HS-27A (cell line): ENCODE measurements around the gene GNB4.

Source experiments
- DNase-seq: peaks from one replicate; pipeline ENCODE4 v3.0.0-alpha.2; 2012; ENCODE audit warnings: low read depth, missing footprints

GNB4 gene

DNA sequence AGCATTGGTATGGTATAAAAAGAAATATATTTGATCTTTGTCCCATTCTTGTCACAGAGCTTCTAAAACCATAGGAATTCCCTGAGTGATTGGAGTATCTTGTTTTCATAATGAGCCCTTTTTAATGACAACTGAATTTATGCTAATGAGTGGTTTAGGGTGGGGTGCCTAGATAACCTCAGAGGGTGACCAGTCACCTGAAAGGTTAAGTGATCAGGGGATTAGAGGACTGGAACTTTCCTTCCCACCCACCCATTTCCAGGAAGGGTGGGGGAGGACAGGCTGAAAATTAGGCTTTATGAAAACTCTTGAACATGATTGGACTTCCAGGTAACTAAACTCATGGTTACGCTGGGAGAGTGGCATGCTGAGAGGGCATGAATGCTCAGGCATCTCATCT lies 95.3 kb downstream of the GNB4 start:
- DNase-seq = no peak

DNA sequence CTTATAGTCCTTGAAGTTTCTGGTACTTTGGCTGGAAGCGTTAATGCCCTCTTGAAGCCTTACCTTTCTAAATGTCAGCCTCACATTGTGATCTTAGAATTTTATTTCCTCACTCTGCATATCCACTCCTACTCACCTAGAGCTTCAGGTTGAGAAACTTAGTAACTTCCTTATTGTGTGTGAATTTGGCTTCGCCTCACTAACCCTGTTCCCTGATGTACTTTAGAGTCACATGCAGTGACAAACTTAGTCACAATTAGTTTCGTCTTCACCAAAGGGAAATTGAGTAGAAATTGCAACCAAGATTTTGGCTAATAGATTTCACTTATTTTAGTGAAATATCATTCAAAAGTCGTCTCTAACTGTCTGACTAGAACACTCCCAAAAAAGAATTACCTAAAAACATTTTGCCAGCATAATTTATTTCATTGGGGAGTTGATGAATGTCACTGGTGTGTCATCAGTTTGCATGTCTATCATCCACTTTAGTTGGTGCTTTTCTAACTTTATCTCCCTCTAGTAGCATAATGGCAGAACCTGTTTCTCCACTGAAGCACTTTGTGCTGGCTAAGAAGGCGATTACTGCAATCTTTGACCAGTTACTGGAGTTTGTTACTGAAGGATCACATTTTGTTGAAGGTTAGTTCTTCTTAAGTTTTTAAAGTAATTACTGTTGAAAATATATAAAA lies 102.8 kb downstream of the GNB4 start:
- no peak for DNase-seq

DNA sequence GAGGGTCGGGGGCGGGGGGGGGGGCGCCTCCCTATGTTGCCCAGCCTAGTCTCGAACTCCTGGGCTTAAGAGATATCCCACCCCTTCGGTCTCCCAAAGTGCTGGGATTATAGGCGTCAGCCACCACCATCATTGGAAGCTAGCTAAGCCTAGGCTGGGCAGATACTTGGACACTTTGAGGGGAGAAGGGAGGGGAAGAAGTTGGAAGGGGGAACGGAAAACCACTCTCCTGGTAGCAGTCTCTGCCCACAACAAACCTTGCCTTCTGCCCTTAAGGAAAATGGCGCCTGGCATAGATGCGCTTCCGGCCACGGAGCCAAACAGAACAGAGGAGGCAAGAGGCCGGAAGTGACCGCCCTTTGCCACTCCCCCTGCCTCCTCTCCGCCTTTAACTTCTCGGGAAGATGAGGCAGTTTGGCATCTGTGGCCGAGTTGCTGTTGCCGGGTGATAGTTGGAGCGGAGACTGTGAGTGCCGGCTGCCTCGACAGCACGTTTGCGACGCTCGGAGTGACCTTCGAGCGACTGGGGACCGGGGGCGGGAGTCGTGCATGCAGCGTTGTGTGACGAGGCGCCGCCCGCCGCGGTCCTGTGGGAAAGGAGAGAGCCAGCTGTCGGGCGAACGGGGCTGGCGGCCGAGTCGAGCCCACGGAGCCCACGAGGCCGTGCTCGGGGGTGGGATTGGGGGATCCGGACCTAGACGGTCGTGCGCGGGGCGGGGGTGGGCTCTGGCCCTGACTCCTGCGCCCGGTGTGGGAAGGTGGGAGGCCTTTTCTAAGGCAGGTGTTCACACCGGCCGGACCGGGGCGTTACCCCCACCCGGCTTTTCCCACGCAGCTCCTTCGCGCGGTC lies 103.7 kb downstream of the GNB4 start, which contains the start of gene MFN1:
Gene MFN1 (plus strand): TSS at position 365 of the 850 bp plus-strand sequence. CDS start 1,143 bp downstream, outside the sequence.
- DNase-seq = peak; percentile 83
